ENCODE data around the gene NISCH.

The NISCH gene

DNA sequence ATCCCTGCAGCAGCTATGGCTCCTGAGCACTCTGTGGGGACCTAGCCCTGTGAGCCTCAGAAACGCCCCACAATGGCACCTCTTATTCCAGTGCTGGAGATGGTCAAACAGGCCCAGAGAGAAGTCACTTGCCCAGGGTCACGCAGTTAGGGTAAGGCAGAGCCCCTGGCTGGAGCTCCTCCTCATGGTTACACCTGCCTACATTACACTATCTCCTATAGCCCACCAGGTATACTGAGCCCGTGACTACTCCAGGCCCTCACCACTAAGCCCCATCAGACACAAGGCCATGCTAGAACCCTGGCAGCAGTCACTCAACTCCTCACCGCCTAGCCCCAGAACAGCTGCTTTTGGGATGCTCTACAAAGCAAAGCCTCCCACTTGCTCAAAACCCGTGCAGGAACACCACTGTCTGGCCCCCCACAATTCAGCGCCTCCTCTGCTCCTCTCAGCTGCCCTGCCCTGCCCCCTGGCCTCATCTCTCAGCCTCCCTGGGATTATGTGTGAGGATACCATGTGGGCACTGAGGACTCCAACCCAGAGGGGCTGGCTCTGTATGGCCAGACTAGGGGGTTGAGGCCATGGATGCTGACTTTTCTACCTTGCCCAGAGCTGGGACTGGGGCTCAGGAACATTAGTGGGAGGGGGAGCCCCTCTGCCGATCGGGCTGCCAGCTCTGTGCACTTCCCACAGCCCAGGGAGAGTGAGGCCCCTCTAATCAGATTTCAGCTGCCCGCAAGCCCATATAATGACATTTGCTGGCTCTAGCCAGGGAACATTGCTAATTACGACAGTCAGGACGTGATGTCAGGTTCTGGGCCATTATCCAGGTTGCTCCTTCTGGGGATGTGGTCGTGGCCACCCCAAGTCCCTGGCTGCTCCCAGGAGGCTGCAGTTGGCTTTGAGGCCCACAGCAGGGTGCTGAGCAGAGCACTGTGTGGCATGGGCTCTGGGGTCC lies 74.3 kb downstream of the NISCH start:
- CTCF ChIA-PET: no interaction called here
- TF ChIP-seq, protein P1, sequence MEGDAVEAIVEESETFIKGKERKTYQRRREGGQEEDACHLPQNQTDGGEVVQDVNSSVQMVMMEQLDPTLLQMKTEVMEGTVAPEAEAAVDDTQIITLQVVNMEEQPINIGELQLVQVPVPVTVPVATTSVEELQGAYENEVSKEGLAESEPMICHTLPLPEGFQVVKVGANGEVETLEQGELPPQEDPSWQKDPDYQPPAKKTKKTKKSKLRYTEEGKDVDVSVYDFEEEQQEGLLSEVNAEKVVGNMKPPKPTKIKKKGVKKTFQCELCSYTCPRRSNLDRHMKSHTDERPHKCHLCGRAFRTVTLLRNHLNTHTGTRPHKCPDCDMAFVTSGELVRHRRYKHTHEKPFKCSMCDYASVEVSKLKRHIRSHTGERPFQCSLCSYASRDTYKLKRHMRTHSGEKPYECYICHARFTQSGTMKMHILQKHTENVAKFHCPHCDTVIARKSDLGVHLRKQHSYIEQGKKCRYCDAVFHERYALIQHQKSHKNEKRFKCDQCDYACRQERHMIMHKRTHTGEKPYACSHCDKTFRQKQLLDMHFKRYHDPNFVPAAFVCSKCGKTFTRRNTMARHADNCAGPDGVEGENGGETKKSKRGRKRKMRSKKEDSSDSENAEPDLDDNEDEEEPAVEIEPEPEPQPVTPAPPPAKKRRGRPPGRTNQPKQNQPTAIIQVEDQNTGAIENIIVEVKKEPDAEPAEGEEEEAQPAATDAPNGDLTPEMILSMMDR (conservative IDR thresholded peaks at IDR 0.05; ENCODE audit: low read depth): no peak
- H3K27ac ChIP-seq: peak overlapping the region; percentile 90
- POLR2A ChIA-PET (ENCODE audit: low non-redundant PET): no interaction called here
- no peak for DNase-seq (ENCODE audit: low spot score)

DNA sequence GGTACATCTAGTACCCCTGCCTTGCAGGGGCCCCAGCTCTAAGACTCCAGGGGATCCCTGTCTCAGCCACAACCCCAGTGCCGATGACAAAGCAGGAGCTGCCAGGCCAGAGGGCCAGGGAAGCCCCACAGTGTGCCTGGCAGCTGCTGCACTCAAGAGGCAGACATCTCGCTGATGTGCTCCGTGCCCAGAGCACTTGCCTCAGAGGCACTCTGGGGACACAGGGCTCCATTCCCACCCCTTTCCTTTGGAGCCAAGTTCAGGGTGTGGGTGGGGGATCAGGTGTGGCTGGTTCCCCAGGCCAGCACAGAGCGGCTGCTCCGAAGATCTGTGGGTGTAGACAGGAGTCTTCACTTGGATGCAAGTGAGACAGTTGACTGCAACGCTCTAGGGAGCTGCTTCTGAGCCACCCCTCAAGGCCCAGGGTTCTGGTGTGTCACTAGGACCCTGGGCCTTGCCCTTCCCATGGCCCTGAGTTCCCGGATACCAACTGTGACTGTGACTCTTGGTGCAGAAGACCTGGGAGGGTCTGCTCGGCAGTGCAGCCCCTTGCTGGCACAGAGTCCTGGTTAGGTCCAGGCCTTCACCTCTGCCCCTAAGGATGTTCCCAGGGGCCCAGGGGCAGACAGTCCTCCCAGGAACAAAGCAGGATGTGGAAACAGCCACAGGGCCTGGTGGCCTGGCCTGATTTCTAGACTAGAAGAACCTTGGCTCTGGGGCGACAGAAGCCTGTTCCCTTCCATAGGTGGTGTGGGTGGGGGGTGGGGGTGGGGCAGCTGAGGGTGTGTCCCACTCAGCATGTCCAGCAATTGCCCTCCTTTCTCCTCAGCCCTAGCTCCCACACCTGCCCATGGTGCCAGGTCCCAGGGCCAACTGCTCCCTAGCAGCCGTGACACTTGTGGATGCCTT lies 75.8 kb downstream of the NISCH start:
- POLR2A ChIA-PET (ENCODE audit: low non-redundant PET): no interaction called here
- DNase-seq (ENCODE audit: low spot score): no peak
- peak overlapping the region; percentile 90 for H3K27ac ChIP-seq
- CTCF ChIA-PET: no interaction called here
- TF ChIP-seq, protein P1 (conservative IDR thresholded peaks at IDR 0.05; ENCODE audit: low read depth): no peak

DNA sequence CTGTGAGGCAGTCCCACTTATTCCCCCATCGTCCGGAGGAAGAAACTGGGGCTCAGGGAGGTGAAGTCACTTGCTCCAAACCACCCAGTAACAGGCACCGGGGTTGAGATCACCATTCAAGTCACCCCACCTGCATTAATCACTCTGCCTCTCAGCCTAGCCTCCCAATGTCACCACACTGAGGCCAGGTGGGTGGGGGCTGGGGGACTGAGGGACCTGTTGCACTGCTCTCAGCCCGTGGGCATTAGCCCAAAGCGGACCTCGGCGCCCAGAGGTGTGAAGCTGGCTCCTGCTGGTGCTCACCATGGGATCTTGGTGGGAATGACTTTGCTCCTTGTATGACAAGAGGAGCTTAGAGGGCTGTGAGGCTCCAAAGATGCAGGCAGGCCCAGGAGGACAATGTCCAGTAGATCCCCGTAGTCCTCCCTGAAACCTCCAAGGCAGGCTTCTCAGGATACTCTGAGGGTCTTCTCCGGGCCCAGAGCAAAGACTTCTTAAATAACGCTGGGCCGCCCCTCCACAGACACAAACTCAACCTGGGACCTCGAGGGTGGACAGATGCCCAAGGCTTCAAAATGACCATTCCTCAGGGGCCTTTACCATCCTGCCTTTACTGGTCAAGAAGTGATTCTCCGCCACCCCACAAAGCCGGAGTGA lies 76.6 kb downstream of the NISCH start:
- POLR2A ChIA-PET (ENCODE audit: low non-redundant PET): no interaction called here
- H3K27ac ChIP-seq: peak overlapping the region; percentile 90
- TF ChIP-seq, protein P1 (conservative IDR thresholded peaks at IDR 0.05; ENCODE audit: low read depth): no peak
- no peak for DNase-seq (ENCODE audit: low spot score)
- CTCF ChIA-PET: no interaction called here

DNA sequence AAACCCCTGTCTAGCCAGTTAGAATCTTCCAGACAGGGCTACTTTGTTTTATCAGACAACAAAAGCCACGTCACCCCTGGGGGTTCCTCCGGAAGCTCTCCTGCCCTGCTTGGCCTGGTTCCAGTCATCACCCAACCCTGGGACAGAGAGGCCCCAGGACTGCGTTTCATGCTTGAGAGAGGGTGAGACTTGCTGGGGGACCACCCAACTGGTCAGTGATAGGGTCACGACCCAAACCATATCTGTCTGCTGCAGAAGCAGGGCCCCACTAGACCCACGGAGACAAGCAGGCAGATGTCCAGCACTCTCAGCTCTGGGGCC lies 77.1 kb downstream of the NISCH start:
- ChIA-PET POLR2A (ENCODE audit: low non-redundant PET) (no interaction called here), CTCF (no interaction called here)
- TF ChIP-seq, protein P1 (conservative IDR thresholded peaks at IDR 0.05; ENCODE audit: low read depth): no peak
- DNase-seq (ENCODE audit: low spot score): peak; percentile 24
- H3K27ac ChIP-seq: peak overlapping the region; percentile 90

DNA sequence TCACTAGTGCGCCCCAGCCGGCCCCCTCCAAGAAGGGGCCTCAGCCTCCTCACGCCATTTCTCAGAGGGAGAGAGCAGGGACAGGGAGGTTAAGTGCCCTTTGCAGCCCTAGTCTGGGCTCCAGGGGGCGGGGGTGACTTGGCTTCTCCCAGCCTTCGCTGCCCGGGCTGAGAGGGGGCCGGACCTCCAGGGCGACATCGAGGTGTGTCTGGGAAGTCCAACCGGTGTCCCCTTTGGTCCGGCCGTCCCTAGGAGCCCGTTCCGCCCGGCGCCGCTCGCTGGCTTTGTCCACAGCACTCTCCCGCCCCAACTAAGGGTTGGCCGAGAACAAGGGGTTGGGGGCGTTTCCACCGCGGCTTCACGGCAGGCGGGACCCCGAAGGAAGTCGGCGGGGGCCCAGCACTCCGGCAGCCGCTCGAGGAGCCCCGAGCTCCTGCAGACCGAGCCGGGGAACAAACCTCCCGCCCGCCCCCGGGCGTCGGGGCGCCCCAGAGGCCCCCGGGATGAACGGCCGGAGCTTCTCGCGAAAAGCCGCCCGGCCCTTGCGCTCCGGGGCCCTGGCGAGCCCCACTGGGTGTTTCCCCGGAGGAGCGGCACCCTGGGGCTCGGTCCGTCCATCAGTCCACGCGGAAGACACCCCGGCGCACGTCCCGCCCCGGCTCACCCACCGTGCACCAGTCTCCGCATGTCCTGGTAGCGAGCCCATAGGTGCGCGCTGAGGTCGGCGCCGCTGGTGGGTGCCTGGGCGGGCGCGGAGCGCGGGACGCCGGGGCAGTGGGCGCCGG lies 77.6 kb downstream of the NISCH start:
- TF ChIP-seq, protein P1 (conservative IDR thresholded peaks at IDR 0.05; ENCODE audit: low read depth): no peak
- CTCF ChIA-PET: no interaction called here
- DNase-seq (ENCODE audit: low spot score): peak; percentile 29
- H3K27ac ChIP-seq: peak overlapping the region; percentile 90
- POLR2A ChIA-PET (ENCODE audit: low non-redundant PET): no interaction called here

Measured in RWPE1 (cell line).